ENCODE results near the gene MAP3K5. TPM values are rescaled to one million over a fixed set of nuclear protein-coding genes. Genes with fewer than 3 reads are reported as not detected.

The MAP3K5 gene
- total and polyA plus RNA-seq, 2 of the 8 experiments (the other 6 are each of a cell fraction or from before 2014, with no cell fraction given), result 0.63 to 2.6 TPM

- POLR2A ChIA-PET (ENCODE audit: partially characterized antibody), result no interaction called here
- no peak overlapping the region for H3K23ac ChIP-seq (ENCODE audit: insufficient read length)
- H3K4me2 ChIP-seq (ENCODE audit: insufficient read depth in 1 of 2, low read depth in 2 of 2, low read length in 2 of 2), result no peak overlapping the region
- no peak overlapping the region for H3K18ac ChIP-seq (ENCODE audit: extremely low read depth, low read length)
- no peak overlapping the region for H3K27ac ChIP-seq (ENCODE audit: low read depth, low read length)
- no peak overlapping the region for H2BK5ac ChIP-seq (ENCODE audit: low read depth, low read length)
- H3K79me1 ChIP-seq (ENCODE audit: low read depth, low read length), result no peaks in the 10 kb centered on the region
- 78% methylated on average over 1 of the region's 1 CpG; no CpG with 5 or more reads in 1 of the 2 experiments for WGBS, 2 experiments (ENCODE audit: extremely low coverage in 1 of 2, insufficient coverage in 1 of 2, insufficient read length in 1 of 2, insufficient replicate concordance in 2 of 2, low coverage in 1 of 2, low lambda C conversion rate in 2 of 2, missing lambda C conversion rate in 1 of 2)
- H3K9me3 ChIP-seq (ENCODE audit: insufficient read depth in 2 of 2, low read depth in 1 of 2, low read length in 1 of 2), result no peaks in the 10 kb centered on the region
- no peak overlapping the region for H2BK20ac ChIP-seq (ENCODE audit: low read length)
- no peak overlapping the region for H3K9ac ChIP-seq (replicated peaks in 1 of 4; ENCODE audit: extremely low read depth in 1 of 4, low read depth in 3 of 4, low read length in 3 of 4)
- no peak overlapping the region for H4K91ac ChIP-seq (replicated peaks; ENCODE audit: insufficient read length, low read length)
- H2AK5ac ChIP-seq (ENCODE audit: low read depth, low read length), result no peak overlapping the region
- no peaks in the 10 kb centered on the region for H3K79me2 ChIP-seq (ENCODE audit: control insufficient read depth in 1 of 2, insufficient read depth in 2 of 2, low read length in 2 of 2)
- no peak overlapping the region for H4K8ac ChIP-seq (ENCODE audit: extremely low read depth, insufficient read depth, low read length)
- no peak overlapping the region for H2BK15ac ChIP-seq (ENCODE audit: low read length)
- H3K4ac ChIP-seq (replicated peaks; ENCODE audit: insufficient read length, low read depth, low read length), result no peak overlapping the region
- H2AFZ ChIP-seq (ENCODE audit: low read length), result no peak overlapping the region
- H3K23me2 ChIP-seq (ENCODE audit: low read depth, low read length), result no peaks in the 10 kb centered on the region
- no peak overlapping the region for H3K56ac ChIP-seq (replicated peaks; ENCODE audit: insufficient read length, low read depth, low read length)
- H3K4me1 ChIP-seq (replicated peaks in 1 of 4; ENCODE audit: control insufficient read depth in 3 of 4, insufficient read depth in 4 of 4, low read length in 3 of 4), result no peaks in the 10 kb centered on the region
- H3K14ac ChIP-seq (ENCODE audit: insufficient read length), result no peak overlapping the region
- H4K5ac ChIP-seq (ENCODE audit: insufficient read length, low read depth, low read length), result no peak overlapping the region
- FAIRE-seq (no peak), DNase-seq (ENCODE audit: low read depth in 1 of 2, low spot score in 2 of 2) (no peak)
- H3K4me3 ChIP-seq (ENCODE audit: extremely low read depth in 1 of 4, insufficient read depth in 2 of 4, low read depth in 3 of 4, low read length in 4 of 4), result no peak overlapping the region
- CTCF ChIA-PET (ENCODE audit: partially characterized antibody), result interaction anchor here (0.9 to 2.3 kb wide), 3 partner anchors 10 to 108 kb away, joined by 3 to 5 read pairs (median 4); partner anchors contain the start of gene MAP3K5
- H4K20me1 ChIP-seq (replicated peaks in 1 of 2; ENCODE audit: control insufficient read depth in 1 of 2, insufficient read depth in 2 of 2, low read length in 2 of 2), result no peaks in the 10 kb centered on the region
- H3K27me3 ChIP-seq (replicated peaks in 1 of 4; ENCODE audit: control insufficient read depth in 3 of 4, extremely low read depth in 1 of 4, insufficient read depth in 3 of 4, low read length in 3 of 4), result no peaks in the 10 kb centered on the region
- H3K36me3 ChIP-seq (ENCODE audit: control insufficient read depth in 2 of 4, insufficient read depth in 4 of 4, low read length in 3 of 4), result no peaks in the 10 kb centered on the region
- no peak overlapping the region for H2BK120ac ChIP-seq (replicated peaks; ENCODE audit: low read depth, low read length)
- H2BK12ac ChIP-seq (ENCODE audit: low read depth, low read length), result no peak overlapping the region
- TF ChIP-seq SAP30 (IDR thresholded peaks at IDR 0.05; ENCODE audit: insufficient read depth, insufficient replicate concordance, low read length) (no peak), E2F6 (IDR thresholded peaks at IDR 0.05) (no peak), JUN (IDR thresholded peaks at IDR 0.05; ENCODE audit: low read depth, low read length) (no peak), SRF (IDR thresholded peaks at IDR 0.05; ENCODE audit: low read depth, low read length) (no peak)
Observed at GRCh38 chr6:136684466-136684865, 107.8 kb downstream of the MAP3K5 start.

Data from H1 (cell line).